Measurements from ENCODE around the gene EOGT. TPM values are rescaled to one million over a fixed set of nuclear protein-coding genes. Genes with fewer than 3 reads are reported as not detected.

EOGT gene
- total RNA-seq, 1 donor from 2014 or later, result 93.4 TPM

DNA sequence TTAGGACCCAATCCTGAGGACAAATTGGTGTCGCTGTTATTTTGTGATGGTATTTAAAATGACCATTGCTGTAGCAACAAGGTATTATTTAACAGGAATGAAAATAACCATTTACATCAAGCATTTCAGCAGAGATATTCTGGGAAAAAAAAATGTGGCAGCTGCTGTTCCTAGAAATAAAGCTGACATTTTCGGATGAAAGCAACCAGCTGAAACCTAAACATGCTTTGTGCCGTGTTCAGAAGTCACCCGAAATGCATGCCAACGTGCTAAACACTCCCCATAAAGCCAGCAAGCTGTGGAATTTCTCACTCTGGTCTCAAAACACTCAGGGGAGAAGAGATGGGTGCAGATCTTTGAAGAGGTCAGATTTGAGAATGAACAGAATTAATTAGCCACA lies 49.6 kb downstream of the EOGT start:
- DNase-seq (ENCODE audit: low spot score), result peak; percentile 9

DNA sequence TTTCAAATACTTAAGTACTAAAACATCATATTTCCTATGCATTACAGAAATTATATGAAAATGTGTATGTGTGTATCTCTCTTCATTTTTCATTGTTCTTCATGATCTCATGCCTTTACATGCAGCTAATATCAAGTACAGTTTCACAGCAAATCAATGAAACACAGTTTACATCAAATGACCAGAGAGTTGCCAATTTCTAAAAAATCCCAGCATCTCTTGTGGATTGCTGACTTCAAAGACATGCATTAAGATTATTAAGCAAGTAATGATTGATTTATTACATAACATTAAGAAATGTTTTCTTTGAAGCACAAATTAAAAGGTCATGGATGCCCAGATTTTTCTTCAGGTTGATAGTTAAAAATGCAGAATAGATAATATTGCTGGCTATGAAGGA lies 50.1 kb downstream of the EOGT start:
- DNase-seq (ENCODE audit: low spot score), result peak; percentile 9

DNA sequence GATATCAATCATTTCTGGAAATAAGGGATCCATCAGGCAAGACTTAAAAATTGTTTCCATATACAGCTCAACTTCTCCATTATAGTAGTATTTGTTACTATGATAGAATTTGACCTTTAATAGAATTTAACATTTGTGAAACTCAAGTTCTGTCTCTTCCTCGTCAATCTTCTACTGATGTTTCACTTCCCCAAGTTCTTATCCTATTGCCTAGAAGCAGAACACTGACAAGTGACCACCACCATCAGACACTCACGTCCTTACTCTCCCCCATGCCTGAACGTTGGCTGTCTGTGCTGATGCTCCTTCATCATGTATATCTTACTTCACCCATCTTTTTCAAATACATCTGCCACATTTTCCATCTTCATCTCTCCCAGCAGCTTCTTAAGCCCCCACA lies 54.6 kb downstream of the EOGT start:
- DNase-seq (ENCODE audit: low spot score), result no peak

DNA sequence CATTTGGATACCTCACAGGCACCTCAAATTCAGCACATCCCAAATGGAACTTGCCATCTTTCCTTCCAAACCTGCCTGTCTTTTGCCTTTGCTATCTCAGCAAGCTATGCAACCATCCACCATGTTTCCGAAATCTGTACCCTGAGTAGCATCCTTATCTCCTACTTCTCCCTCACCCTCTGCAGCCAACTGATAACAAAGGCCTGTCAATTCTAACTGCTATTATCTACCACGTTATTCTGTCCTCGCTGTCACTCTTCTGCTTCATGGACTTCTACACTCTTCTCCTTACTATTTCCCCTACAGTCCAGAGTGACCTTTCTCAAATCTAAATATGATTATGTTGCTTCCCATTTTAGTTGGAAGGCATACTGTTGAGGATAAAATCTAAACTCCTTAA lies 55.6 kb downstream of the EOGT start:
- DNase-seq (ENCODE audit: low spot score), result no peak

DNA sequence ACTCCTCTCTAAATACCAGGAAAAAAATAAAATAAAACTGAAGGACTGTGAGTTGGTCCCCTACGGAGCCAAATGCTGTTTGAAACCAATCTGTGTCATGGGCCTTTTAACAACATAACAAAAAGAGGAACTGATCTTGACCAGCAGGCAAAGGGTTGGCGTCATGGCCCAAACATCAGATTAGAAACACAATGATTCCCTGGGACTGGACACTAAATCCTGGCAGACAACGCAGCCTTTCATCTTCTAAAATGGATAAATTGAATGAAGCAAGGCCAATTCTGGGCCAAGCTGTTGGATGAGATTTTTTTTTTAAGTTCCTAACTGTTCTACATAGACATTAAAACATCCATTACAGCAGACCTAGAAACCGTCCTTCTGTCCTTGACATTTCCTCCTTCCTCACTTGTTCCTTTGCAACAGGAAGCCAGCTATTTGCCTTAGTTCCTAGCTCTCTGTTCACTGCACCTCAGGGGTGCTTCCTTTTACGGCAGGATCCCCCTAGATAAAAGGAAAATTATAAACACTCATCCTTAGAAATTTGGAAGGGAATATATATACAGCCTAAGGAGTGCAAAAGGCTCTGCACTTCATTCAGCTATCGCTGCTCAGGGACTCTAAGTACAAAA lies 59.6 kb downstream of the EOGT start:
- DNase-seq (ENCODE audit: low spot score), result peak; percentile 78

DNA sequence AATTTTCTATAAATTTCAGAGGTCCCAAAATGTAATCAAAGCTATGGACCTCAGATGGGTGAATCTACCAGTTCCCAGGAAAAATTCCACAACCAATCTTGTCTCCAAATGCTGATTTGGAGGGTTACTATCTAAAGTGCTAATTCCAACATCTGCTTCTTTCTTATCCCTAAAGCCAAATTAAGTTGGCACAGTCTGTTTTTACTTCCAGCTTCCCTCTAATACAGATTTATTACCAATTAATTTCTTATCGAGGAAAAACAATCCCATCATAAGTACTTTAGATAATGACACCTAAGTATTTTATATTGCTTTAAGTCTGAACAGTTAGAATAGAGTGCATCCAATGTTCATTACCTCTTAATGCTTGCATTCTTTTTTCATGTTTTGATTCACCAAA lies 68.3 kb downstream of the EOGT start:
- no peak for DNase-seq (ENCODE audit: low spot score)

DNA sequence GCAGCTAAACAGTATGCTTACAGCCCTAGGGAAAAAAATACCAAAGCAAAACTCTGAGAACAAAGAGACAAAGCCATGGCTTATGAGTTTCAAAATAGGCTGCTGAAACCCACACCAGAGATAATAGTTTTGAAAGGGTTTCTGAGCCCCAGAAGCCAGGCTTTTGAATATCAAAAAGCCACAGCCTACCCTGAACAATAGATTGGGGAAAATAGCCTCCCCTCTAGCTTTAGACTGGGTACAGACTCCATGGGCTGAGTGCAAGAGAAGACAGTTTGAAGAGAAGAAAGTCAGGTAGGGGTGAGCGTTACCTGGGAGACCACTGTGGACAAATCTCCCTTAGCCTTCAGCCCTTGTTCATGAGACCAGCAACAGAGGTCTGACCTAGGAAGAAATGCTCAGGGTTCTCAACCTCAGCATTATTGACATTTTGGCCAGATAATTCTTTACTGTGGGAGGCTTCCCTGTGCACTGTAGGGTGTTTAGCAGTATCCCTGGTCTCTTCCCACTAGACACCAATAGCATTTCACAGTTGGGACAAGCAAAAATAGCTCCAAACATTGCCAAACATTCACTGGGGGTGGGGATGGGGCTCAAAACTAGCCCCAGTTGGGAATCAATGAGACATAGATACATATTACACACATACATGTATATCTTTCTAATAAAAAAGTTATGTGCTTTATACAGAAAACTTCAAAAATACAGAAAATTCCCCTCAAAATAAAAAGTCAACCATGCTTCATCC lies 69.6 kb downstream of the EOGT start:
- no peak for DNase-seq (ENCODE audit: low spot score)

DNA sequence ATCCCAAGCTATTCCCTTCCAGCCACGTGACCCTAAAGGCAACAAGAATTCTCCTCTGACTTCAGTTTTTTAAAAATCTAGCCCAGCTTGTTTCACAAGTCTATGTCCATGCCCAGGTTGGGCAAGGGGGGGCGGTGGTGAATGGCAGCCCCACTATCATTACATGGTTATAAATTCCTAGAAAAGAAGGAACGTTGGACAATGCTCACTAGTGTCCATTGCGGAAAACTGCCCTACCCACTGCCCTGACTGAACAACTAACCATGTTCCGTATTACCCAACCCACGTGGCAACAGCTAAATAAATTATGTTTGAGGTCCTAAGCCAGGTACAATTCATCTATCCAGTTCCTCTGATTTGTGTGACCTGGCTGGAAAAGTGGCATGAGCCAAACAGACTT lies 72.4 kb downstream of the EOGT start:
- DNase-seq (ENCODE audit: low spot score), result no peak

GRCh38 chr3:68936856-68937255 lies 76.6 kb downstream of the EOGT start:
- DNase-seq (ENCODE audit: low spot score), result no peak

DNA sequence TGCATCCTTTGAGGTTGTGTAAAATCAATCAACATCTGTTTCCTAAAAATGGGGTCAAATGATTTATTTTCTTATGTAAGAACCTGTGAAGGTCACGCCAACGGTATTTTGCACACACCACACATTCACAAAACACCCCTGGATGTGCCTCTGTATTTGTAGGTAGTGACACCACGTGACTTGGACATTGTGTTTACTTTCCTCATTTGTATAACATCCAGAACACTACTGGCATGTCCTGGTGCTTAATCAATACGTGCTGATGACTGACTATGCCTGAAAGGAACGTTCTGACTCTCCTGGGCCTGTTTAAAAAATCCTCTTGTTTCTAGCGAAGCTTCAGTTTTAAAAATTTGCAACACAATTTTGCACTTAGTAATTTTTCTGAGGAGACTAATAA lies 77.7 kb downstream of the EOGT start:
- no peak for DNase-seq (ENCODE audit: low spot score)

DNA sequence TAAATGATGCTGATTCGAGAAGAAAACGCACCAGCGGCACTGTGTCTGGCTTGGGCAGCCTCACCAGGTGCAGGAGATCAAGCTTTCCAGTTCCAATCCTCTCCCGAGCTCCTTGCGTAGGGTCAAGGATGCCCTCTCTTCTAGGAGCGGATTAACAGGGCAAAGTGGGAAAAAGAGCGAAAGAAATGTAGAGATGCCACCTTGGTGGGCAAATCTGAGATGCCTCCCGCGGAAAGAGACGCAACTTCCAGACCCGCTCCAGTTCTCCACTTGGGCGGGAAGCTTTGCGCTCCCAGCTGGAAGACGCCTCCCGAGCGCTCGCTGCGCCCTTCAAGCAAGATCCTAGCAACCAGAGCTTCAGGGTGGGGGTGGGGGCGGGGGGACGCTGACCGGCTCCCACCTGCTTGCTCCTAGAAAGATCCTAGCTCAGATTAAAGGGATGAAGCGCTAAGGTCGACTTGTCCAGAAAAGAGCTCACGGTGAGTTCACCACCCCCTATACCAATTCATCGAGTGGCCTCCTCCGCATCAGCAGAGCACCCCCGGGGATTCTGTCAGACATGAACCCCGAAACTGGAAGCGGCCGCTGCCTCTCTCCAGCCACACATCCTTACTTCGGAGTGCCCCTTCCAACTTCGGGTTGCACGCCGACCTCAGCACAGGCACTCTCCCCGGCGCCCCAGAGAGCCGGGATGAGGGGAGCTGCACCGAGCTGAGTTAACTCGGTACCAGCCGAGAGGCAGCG lies 81.9 kb downstream of the EOGT start:
- DNase-seq (ENCODE audit: low spot score), result no peak

Other genes with a start within 250 kb of the EOGT start
- gene TAFA4, start 81.1 kb downstream of the EOGT start, total RNA-seq (ENCODE audit: insufficient read depth, low replicate concordance), result 1.7 TPM
- 52.2 TPM for gene TMF1, start 38.6 kb upstream of the EOGT start, total RNA-seq (ENCODE audit: insufficient read depth, low replicate concordance)
- 41.2 TPM for gene UBA3, start 66.7 kb upstream of the EOGT start, total RNA-seq (ENCODE audit: insufficient read depth, low replicate concordance)
- gene ARL6IP5, start 71.3 kb upstream of the EOGT start, total RNA-seq (ENCODE audit: insufficient read depth, low replicate concordance), result 67.7 TPM
- gene LMOD3, start 108.9 kb upstream of the EOGT start, total RNA-seq (ENCODE audit: insufficient read depth, low replicate concordance), result 3.6 TPM

Data from umbilical cord (tissue), 2 donors.